Brain microvascular endothelial cell (primary cell): ENCODE results near the gene LHFPL2.

ENCODE experiments used
- DNase-seq: peaks from one replicate; pipeline ENCODE4 v3.0.0-alpha.2; 2020
- H3K27ac ChIP-seq: fragments of 250-450 bp; sonication (Bioruptor Pico); 2 replicates; pipeline ENCODE4 v1.5.1; 2020; ENCODE audit warnings: mild to moderate bottlenecking, moderate library complexity
- H3K27me3 ChIP-seq: fragments of 250-450 bp; sonication (Bioruptor Pico); replicated peaks from 2 replicates; pipeline ENCODE4 v1.5.1; 2020; ENCODE audit warnings: mild to moderate bottlenecking
- H3K36me3 ChIP-seq: fragments of 250-450 bp; sonication (Bioruptor Pico); replicated peaks from 2 replicates; pipeline ENCODE4 v1.5.1; 2020; ENCODE audit warnings: mild to moderate bottlenecking
- H3K4me3 ChIP-seq: 2 replicates; pipeline ENCODE4 v1.5.1; 2011; ENCODE audit warnings: low read depth, mild to moderate bottlenecking, control low read depth, low read length, moderate library complexity
- in situ Hi-C: cut with HindIII; loops from 2 replicates; pipeline ENCODE4 v1.10.0; 2017; ENCODE audit warnings: low sequenced_read_pairs, low pct_ligation_motif_present
- TF ChIP-seq, protein P1 (sequence below): IDR thresholded peaks from 2 replicates; pipeline ENCODE4 v1.5.1; 2011; ENCODE audit warnings: low read depth, mild to moderate bottlenecking, moderate library complexity, low read length, control low read depth, inconsistent platforms; ENCODE audit errors: missing control alignments

Gene LHFPL2

DNA sequence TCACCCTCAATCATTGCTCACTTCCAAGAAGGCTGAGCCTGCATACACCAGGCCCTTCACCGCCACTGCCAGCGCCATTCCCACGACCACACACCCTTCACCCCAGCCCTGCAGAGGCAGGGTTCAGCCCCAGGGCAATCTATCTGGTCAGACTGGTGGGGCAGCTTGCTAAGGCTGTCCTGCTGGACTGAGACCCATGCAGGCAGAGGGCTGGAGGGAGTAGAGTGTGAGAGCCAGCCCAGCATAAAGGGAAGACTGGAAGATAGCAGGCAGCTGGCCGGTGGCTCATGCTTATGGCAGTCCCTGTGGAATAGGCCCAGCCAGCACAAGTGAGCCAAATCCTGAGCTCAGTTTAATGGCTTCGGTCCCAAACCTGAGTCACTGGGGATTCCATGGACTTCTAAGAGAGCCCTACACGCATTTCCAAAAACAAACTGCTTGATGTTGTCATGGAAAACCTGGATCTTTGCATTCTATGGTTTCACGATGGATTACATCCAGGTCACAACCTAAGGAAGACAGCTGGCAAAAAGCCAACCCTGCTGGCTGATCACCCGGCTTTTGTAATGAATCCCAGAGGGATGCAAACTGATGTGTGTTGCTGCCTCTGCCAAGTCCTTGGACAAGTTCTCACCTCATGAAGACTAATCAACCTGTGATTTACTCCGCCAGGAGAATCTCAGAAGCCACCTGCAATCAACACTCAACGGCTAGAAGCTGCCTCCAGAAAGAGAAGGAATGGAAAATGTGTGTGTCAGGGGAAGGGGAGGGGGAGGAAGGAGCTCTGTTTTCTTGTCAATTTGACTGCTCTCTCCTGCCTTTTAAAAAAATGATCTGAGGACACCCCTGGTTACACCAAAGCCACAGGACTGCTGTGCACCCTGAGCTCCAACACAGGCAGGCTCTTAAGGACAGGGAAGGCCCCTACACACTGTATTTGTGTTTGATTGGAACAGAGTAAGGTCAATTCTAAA, 143.6 kb downstream of the LHFPL2 start:
- in situ Hi-C loops, result no loop called here
- TF ChIP-seq, protein P1, sequence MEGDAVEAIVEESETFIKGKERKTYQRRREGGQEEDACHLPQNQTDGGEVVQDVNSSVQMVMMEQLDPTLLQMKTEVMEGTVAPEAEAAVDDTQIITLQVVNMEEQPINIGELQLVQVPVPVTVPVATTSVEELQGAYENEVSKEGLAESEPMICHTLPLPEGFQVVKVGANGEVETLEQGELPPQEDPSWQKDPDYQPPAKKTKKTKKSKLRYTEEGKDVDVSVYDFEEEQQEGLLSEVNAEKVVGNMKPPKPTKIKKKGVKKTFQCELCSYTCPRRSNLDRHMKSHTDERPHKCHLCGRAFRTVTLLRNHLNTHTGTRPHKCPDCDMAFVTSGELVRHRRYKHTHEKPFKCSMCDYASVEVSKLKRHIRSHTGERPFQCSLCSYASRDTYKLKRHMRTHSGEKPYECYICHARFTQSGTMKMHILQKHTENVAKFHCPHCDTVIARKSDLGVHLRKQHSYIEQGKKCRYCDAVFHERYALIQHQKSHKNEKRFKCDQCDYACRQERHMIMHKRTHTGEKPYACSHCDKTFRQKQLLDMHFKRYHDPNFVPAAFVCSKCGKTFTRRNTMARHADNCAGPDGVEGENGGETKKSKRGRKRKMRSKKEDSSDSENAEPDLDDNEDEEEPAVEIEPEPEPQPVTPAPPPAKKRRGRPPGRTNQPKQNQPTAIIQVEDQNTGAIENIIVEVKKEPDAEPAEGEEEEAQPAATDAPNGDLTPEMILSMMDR, result no peak
- DNase-seq, result peak; percentile 100
- Histone ChIP-seq H3K36me3 (no peaks in the 10 kb centered on the region), H3K4me3 (no peak overlapping the region), H3K27ac (peak overlapping the region; percentile 90), H3K27me3 (no peaks in the 10 kb centered on the region)

DNA sequence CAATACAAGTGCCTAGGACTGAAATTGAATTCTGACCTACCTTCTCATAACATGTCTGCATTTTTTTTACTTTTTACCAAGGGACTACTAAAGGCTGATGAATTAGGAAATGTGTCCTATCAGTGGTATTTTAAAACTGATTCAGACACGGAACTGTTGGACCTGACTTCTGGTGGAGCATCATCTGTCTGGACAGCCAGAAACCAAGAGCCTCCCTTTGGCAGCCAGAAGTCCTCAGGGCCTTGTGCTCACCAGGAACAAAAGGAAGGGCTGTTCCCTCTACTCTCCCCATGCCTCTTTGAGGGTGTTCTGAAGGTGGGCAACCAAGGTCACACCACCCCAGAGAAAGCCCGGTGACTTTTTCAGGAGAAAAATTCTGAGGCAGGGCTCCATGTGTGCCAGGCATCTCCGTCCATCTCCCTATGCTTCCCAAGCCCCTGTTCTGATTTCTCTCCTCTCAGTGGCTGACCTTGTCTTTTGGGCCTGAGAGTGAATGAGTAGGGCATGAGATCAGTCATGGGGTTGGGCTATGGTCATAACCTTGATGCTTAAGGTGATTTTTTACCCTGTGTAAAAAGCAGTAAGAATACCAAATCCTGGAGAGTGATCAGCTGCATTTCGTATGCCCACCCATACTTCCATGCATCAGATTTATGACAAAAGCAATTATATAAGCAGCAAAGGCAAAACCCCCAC, 144.5 kb downstream of the LHFPL2 start:
- no peaks in the 10 kb centered on the region for H3K27me3 ChIP-seq
- H3K27ac ChIP-seq, result peak overlapping the region; percentile 90
- H3K4me3 ChIP-seq, result no peak overlapping the region
- in situ Hi-C loops, result no loop called here
- no peaks in the 10 kb centered on the region for H3K36me3 ChIP-seq
- TF ChIP-seq, protein P1, result no peak
- no peak for DNase-seq

DNA sequence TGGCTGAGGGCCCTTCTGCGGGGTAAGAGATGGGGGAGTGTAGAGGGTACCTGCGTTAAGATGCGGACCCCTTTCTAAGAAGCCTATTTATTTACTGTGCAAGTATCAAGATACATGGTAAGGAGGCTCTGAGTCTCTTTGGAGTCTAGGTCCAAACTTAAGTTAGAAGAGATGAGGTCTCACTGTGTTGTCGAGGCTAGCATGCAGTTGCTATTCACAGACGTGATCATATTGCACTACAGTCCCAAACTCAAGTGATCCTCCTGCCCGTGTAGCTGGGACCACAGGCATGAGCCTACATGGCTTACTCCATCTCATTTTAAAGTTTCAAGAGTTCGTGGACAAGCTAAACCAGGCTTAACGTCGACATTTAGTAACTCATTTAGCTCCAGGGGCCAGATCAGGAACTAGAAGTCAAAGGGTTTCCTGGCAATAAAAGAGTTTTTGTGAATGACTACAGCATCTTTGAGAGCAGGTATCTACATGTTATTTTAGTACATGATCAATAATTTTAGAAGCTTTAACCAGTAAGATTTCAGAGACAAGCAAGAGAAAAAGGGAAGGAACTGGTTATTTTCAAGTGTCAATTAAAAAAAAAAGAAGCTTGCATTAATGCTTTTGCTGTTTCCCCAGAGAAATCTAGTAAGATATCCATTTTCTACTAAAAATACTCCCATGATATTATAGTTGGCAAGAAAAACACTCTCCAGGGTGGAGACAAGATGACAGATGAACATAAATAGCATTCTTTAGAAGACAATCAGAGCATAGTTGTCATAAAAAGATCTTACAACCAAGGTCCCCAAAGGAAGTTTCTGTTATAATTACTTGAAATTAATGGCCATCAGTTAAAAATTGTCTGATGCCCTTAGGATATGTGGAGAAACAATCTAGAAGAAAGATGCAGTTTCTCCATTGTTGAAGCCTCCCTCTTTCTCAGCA, 146.9 kb downstream of the LHFPL2 start:
- DNase-seq, result no peak

DNA sequence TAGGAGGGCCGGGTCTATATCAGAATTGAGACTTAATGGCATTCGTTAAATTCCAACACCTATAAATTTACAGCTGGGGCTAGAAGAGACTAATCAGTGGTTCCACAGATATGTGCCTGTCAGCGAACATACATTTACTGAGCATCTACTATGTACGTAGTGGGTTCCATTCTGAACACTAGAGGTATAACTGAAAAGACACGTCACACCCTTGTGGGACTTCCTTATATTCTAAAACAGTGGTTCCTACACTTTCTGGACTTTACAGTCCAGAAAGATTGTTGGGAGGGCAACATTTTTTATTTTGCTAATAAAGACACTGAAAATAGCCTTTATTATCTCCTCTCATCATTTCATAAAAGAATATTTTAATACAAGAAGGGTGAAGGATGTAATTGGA, 147.7 kb downstream of the LHFPL2 start:
- Histone ChIP-seq H3K27ac (peak overlapping the region; percentile 64), H3K4me3 (no peak overlapping the region), H3K27me3 (no peaks in the 10 kb centered on the region), H3K36me3 (no peaks in the 10 kb centered on the region)
- DNase-seq, result no peak
- in situ Hi-C loops, result no loop called here
- TF ChIP-seq, protein P1, result no peak

More for the DNA sequence above, 146.9 kb downstream of the LHFPL2 start:
- Histone ChIP-seq H3K36me3 (no peaks in the 10 kb centered on the region), H3K27me3 (no peaks in the 10 kb centered on the region), H3K27ac (peak overlapping the region; percentile 64), H3K4me3 (no peak overlapping the region)
- in situ Hi-C loops, result no loop called here
- TF ChIP-seq, protein P1, result no peak

DNA sequence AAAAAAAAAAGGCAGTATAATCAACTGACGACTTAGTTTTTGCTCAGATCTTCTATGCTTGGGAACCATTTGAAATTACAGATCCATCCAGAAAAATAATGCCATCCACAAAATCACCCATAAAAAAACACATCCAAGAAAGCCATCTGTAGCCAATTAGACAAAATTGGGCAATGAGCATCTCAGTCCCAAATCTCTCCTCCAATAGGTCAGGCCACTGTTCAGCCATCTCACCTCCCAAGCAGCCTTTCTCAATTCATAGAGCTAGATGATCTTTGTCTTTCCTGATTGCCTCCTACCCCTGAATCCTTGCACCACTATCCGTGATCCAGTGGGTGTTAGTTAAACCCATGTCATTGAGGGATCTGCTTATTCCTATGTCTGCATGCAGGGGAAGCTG, 148.5 kb downstream of the LHFPL2 start:
- no peak overlapping the region for H3K4me3 ChIP-seq
- TF ChIP-seq, protein P1, result no peak
- DNase-seq, result no peak
- in situ Hi-C loops, result no loop called here
- no peak overlapping the region for H3K27ac ChIP-seq
- H3K27me3 ChIP-seq, result no peaks in the 10 kb centered on the region
- no peaks in the 10 kb centered on the region for H3K36me3 ChIP-seq
